Peyer's patch (tissue), 4 donors: ENCODE data around the gene SMIM15. TPM values are rescaled to one million over a fixed set of nuclear protein-coding genes. Genes with fewer than 3 reads are reported as not detected.

ENCODE experiments used
- DNase-seq, 3 donors: peaks; one replicate each; pipeline ENCODE4 v3.0.0-alpha.2; 2017 to 2019
- H3K27ac ChIP-seq, 4 donors: fragments of 200-600 bp; sonication (generic); one replicate each; pipeline ENCODE4 v1.5.1; 2016 to 2019
- H3K27me3 ChIP-seq, 2 donors: fragments of 200-600 bp; sonication (generic); one replicate each; pipeline ENCODE4 v1.5.1; 2019
- H3K36me3 ChIP-seq, 3 donors: fragments of 200-600 bp; sonication (generic); one replicate each; pipeline ENCODE4 v1.5.1; 2016 to 2019
- H3K4me1 ChIP-seq, 4 donors: fragments of 200-600 bp; sonication (generic); one replicate each; pipeline ENCODE4 v1.5.1; 2016 to 2019
- H3K4me3 ChIP-seq, 4 donors: fragments of 200-600 bp; sonication (generic); 1 replicate in 3 of 4; 2 replicates in 1 of 4; pipeline ENCODE4 v1.5.1; 2016 to 2019; ENCODE audit warnings: mild to moderate bottlenecking in 1 of 4
- H3K9me3 ChIP-seq, 4 donors: fragments of 200-600 bp; sonication (generic); one replicate each; pipeline ENCODE4 v1.5.1; 2016 to 2019; ENCODE audit warnings: mild to moderate bottlenecking in 1 of 4
- POLR2A ChIP-seq, 2 donors: fragments of 450-650 bp; IDR thresholded peaks; one replicate each; pipeline ENCODE4 v1.5.1; 2017; ENCODE audit warnings: antibody characterized with exemption in 2 of 2, mild to moderate bottlenecking in 2 of 2, moderate library complexity in 2 of 2
- total RNA-seq, 4 donors: library from RNA; depleted of rRNA; stranded (reverse); fragments of >200 nt; gene quantifications; one replicate each; pipeline ENCODE4 v1.1.0, GENCODE V29; 2016
- TF ChIP-seq, protein P1 (sequence below), 6 experiments: fragments of 450-650 bp in 4 of 6; fragments of 200-600 bp in 2 of 6; sonication (generic) in 1 of 6; IDR thresholded peaks; one replicate each; pipeline ENCODE4 v1.5.1; 2017 to 2019; ENCODE audit warnings: antibody characterized with exemption in 6 of 6, mild to moderate bottlenecking in 3 of 6, moderate library complexity in 1 of 6

Gene SMIM15
- total RNA-seq, 4 donors from 2014 or later = 23.9 to 55.1 (median 36.9) TPM

DNA sequence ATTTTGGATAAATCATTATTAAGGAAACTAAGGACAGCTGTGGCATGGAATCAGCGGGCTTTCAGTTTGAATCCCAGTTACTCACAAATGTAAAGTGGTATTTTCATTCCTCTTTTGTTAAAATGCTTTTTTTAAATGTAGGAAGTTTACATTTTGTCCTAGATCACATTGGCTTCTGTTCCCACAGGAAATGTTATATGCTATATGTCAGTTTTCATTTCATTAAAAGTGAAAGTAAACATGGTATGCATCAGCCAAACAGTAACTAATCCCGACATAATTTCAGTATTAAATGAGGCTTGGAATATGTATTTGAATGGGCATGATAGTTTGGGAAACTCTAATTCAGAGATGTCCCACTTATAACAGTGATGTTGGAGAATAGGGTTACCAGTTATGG lies 18.6 kb upstream of the SMIM15 start:
- H3K4me3 ChIP-seq = peak overlapping the region in 2 of 4 donors; percentile 3 to 23
- H3K9me3 ChIP-seq = no peaks in the 10 kb centered on the region
- no peak for DNase-seq
- no peak overlapping the region for H3K27ac ChIP-seq
- H3K4me1 ChIP-seq = no peaks in the 10 kb centered on the region
- H3K36me3 ChIP-seq = no peaks in the 10 kb centered on the region
- TF ChIP-seq, protein P1, sequence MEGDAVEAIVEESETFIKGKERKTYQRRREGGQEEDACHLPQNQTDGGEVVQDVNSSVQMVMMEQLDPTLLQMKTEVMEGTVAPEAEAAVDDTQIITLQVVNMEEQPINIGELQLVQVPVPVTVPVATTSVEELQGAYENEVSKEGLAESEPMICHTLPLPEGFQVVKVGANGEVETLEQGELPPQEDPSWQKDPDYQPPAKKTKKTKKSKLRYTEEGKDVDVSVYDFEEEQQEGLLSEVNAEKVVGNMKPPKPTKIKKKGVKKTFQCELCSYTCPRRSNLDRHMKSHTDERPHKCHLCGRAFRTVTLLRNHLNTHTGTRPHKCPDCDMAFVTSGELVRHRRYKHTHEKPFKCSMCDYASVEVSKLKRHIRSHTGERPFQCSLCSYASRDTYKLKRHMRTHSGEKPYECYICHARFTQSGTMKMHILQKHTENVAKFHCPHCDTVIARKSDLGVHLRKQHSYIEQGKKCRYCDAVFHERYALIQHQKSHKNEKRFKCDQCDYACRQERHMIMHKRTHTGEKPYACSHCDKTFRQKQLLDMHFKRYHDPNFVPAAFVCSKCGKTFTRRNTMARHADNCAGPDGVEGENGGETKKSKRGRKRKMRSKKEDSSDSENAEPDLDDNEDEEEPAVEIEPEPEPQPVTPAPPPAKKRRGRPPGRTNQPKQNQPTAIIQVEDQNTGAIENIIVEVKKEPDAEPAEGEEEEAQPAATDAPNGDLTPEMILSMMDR (IDR thresholded peaks at IDR 0.05) = no peak
- TF ChIP-seq POLR2A (IDR thresholded peaks at IDR 0.05) = no peak
- no peaks in the 10 kb centered on the region for H3K27me3 ChIP-seq

DNA sequence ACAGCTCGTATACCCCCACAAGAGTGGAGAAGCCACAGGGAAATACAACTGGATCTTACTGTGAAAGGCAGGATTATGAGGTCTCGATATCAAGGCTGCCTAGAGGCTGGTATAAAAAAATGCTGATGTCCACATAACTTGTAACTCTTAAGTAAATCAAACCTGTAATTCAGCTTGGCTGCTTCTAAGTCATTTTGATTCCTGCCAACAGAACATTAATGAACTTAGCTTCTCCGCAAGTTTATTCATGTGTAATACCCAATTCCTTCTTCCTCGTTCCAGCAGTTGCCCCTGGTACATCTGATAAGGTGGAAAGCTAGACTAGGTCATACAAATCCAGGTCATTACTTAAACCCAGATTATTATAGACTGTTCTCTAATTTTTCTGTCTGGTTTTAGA lies 16.4 kb upstream of the SMIM15 start:
- Histone ChIP-seq H3K4me3 (no peak overlapping the region), H3K9me3 (no peaks in the 10 kb centered on the region), H3K36me3 (no peaks in the 10 kb centered on the region), H3K27ac (no peak overlapping the region), H3K27me3 (no peaks in the 10 kb centered on the region), H3K4me1 (no peaks in the 10 kb centered on the region)
- TF ChIP-seq, protein P1 (IDR thresholded peaks at IDR 0.05) = no peak
- TF ChIP-seq POLR2A (IDR thresholded peaks at IDR 0.05) = no peak
- DNase-seq = no peak

GRCh38 chr5:61177716-61178115 lies 15.4 kb upstream of the SMIM15 start:
- no peaks in the 10 kb centered on the region for H3K36me3 ChIP-seq
- no peak for TF ChIP-seq POLR2A (IDR thresholded peaks at IDR 0.05)
- TF ChIP-seq, protein P1 (IDR thresholded peaks at IDR 0.05) = no peak
- no peaks in the 10 kb centered on the region for H3K9me3 ChIP-seq
- no peak for DNase-seq
- H3K27me3 ChIP-seq = no peaks in the 10 kb centered on the region
- no peak overlapping the region for H3K4me3 ChIP-seq
- no peaks in the 10 kb centered on the region for H3K4me1 ChIP-seq
- no peak overlapping the region for H3K27ac ChIP-seq

- Histone ChIP-seq H3K9me3 (no peaks in the 10 kb centered on the region), H3K4me3 (no peak overlapping the region), H3K27ac (no peak overlapping the region), H3K27me3 (no peaks in the 10 kb centered on the region), H3K36me3 (no peaks in the 10 kb centered on the region), H3K4me1 (no peaks in the 10 kb centered on the region)
- TF ChIP-seq, protein P1 (IDR thresholded peaks at IDR 0.05) = no peak
- no peak for TF ChIP-seq POLR2A (IDR thresholded peaks at IDR 0.05)
- no peak for DNase-seq
These were observed 14.8 kb upstream of the SMIM15 start for GRCh38 chr5:61177070-61177469.

GRCh38 chr5:61176631-61177030 lies 14.4 kb upstream of the SMIM15 start:
- DNase-seq = no peak
- H3K27ac ChIP-seq = no peak overlapping the region
- no peaks in the 10 kb centered on the region for H3K9me3 ChIP-seq
- no peaks in the 10 kb centered on the region for H3K4me1 ChIP-seq
- no peak overlapping the region for H3K4me3 ChIP-seq
- H3K27me3 ChIP-seq = no peaks in the 10 kb centered on the region
- no peaks in the 10 kb centered on the region for H3K36me3 ChIP-seq
- TF ChIP-seq, protein P1 (IDR thresholded peaks at IDR 0.05) = no peak
- no peak for TF ChIP-seq POLR2A (IDR thresholded peaks at IDR 0.05)

DNA sequence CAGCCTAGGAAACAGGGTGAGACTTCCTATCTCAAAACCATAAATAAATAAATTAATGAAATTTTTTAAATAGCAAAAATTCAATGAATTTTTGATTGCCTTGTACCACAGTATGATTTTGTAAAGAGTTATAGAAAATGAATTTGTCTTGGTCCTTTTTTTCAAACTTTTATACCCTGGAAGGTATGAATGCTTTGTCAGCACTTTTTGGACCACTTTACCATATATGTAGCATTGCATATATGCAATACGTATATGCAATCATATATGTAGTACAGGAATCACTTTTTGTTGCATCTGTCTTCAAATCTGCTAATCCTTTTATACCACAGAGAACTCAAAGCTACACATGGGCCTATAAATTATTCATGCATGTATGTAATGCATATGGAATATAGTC lies 9.2 kb upstream of the SMIM15 start:
- DNase-seq = no peak
- no peaks in the 10 kb centered on the region for H3K27me3 ChIP-seq
- no peaks in the 10 kb centered on the region for H3K9me3 ChIP-seq
- no peak overlapping the region for H3K4me3 ChIP-seq
- no peaks in the 10 kb centered on the region for H3K4me1 ChIP-seq
- no peak overlapping the region for H3K27ac ChIP-seq
- H3K36me3 ChIP-seq = no peaks in the 10 kb centered on the region
- TF ChIP-seq, protein P1 (IDR thresholded peaks at IDR 0.05) = no peak
- no peak for TF ChIP-seq POLR2A (IDR thresholded peaks at IDR 0.05)
